GM20000 (cell line): ENCODE results near the gene TMEM144.

ENCODE experiments used
- DNase-seq: peaks from one replicate; pipeline ENCODE4 v3.0.0; 2012; ENCODE audit warnings: low spot score
- TF ChIP-seq, protein P1 (sequence below): IDR thresholded peaks from 2 replicates; pipeline ENCODE4 v1.5.1; 2012; ENCODE audit warnings: mild to moderate bottlenecking, control low read depth; ENCODE audit errors: extremely low read depth, missing control alignments

Gene TMEM144

DNA sequence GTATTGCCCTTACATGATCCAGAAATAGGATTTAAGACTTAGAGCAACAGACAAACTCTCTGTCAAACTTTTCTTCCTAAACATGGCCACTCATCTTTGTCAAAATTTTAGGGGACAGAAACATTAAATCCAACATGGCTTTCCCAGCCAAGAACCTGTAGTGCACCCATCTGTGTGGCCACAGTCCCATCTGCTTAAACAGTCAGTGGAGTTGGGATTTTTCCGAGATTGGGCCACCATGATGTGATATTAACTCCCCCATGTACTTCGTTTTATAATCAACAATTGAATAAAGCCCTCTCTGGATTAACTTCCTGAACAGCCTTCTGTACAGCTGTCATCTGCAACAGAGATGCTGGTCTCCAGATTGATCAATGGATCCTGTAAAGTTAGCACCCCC is 28.9 kb downstream of the TMEM144 start:
- TF ChIP-seq, protein P1, sequence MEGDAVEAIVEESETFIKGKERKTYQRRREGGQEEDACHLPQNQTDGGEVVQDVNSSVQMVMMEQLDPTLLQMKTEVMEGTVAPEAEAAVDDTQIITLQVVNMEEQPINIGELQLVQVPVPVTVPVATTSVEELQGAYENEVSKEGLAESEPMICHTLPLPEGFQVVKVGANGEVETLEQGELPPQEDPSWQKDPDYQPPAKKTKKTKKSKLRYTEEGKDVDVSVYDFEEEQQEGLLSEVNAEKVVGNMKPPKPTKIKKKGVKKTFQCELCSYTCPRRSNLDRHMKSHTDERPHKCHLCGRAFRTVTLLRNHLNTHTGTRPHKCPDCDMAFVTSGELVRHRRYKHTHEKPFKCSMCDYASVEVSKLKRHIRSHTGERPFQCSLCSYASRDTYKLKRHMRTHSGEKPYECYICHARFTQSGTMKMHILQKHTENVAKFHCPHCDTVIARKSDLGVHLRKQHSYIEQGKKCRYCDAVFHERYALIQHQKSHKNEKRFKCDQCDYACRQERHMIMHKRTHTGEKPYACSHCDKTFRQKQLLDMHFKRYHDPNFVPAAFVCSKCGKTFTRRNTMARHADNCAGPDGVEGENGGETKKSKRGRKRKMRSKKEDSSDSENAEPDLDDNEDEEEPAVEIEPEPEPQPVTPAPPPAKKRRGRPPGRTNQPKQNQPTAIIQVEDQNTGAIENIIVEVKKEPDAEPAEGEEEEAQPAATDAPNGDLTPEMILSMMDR = no peak
- DNase-seq = no peak

DNA sequence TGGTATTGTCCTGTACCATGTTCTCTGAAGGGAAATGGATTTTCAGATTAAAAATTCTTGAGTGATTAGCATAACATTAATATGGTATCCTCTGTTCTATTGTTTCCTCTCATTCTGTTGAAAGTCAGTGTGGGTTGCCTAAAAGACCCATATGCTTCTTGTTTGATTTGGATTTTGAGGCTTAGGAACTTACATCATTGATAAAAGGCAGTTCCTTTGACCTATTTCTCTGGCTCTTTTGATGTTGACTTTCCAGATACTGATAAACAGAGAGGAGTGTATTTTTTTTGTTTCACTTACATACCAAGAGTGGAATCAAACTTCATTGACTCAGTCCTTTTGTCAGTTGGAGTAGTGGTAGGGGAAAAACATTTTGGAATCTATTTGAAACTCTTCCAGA is 32.8 kb downstream of the TMEM144 start:
- DNase-seq = no peak
- TF ChIP-seq, protein P1 = no peak

GRCh38 chr4:158250321-158250720 is 40.0 kb downstream of the TMEM144 start:
- DNase-seq = no peak
- TF ChIP-seq, protein P1 = no peak

DNA sequence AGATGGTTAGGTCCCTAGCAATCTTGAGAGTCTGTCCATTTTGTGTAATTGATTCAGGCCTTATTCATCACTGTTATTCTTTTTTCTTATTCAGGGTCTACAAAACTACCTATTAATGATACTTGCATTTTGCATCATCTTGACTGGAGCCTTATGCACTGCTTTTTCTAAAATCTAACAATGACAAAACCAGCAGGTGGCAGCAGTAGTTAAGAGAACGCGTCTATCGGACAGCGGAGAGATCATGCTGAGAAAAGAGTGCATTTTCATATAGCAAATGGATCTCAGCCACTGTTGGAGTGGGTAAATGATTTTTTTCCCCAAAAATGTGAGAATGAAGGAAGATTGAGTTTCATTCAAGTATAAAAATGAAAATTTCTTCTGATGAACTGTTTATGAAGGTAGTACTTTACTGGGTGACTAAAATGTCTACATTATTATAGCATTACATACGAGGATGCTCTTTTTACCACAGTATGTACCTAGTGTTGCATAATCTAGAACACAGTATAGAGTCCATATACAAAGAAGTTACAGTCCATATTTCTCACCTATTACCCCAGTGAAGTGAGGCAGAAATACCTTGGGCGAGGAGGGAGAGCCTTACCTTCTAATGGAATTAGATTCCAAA is 43.2 kb downstream of the TMEM144 start:
- TF ChIP-seq, protein P1 = peak; percentile 69
- peak; percentile 40 for DNase-seq

DNA sequence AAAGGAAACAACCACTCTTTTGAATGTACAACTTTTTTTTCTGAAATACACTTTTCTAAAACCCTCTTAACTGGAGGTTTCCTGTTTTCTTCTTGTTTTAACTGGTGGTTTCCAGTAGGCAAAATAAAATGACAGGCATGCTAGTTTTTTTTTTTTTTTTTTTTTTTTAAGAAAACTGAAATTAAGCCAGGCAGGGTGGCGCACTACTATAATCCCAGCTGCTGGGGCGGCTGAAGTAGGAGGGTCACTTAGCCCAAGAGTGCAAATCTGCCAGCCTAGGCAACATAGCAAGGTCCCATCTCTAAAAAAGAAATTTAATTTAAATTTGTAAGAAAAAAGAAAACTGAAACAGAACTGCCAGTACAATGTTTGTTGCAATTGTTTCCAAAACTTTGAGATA is 44.0 kb downstream of the TMEM144 start:
- DNase-seq = no peak
- TF ChIP-seq, protein P1 = no peak

DNA sequence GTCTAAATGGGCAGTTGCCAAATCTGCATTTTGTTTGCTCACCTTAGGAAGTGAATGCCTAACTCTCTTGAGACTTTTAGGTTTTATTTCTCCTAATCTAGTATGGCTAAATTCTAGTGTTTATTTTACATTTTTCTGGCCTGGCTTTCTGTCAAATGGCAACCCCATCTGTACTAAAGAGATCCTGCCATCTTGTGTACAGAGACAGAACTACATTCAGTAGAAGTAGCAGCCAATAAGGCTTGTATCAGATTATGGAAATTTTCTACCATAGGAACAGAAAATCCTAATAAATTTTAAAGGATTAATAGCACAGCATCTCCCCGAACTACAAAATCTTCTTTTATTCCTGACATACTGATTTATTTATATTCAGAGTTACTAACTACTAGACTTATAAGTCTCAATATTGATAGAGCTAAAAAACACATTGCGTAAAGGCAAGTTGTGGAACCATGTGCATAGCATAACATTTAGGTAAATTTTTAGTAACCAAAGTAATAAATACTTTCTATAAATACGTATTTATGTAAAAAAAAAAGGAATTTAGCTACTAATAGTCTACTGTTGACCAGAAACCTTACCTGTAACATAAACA is 45.5 kb downstream of the TMEM144 start:
- TF ChIP-seq, protein P1 = peak; percentile 33
- peak; percentile 26 for DNase-seq

DNA sequence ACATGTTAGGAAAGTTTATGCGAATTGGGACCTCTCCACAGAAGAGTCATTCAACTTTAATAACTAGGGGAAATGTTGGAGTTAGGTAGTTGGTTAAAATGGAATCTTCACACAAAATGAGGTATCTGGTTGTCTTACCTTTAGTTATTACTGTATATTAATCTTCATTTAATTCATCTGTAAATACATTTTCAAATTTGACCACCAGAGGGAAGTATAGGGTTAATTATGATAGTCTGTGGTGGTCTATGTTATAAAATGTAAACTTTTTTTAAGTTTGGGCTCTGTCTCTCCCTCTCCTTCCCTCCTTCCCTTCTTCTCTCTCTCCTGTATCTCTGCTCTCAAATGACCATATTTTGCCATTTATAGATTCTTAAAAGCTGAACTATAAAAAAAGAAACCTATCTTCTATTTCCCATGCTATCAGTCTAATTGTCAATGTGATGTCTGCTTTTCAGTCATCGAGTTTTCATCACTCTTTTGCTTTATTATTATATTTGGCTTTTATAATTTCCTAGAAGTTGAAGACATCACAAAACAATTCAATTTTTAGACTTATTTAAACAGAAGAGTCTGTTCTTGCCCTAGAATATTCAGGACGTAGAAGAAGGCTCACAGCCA is 49.8 kb downstream of the TMEM144 start:
- no peak for DNase-seq
- TF ChIP-seq, protein P1 = peak; percentile 18
